Sciatic nerve (tissue), 1 donor: ENCODE results near the gene CNGA3. TPM values are rescaled to one million over a fixed set of nuclear protein-coding genes. Genes with fewer than 3 reads are reported as not detected.

Experiments
- total RNA-seq: library from RNA; stranded (reverse); fragmentation: NEBNext Ultra II Directional; extraction: Animal tissue kit (Norgen Biotek cat#: 25700); gene quantifications from one replicate; pipeline ENCODE4 v1.2.1, GENCODE V29; 2021
- donor health status: DM: no; HTN: no; CAD: no.

CNGA3 gene
- total RNA-seq, 1 donor from 2014 or later, result not detected

Other genes with a start within 250 kb of the CNGA3 start
- gene INPP4A, start 98.4 kb downstream of the CNGA3 start, total RNA-seq, result 29.8 TPM